Endodermal cell (in vitro differentiated cells): Measurements from ENCODE around the gene LTF. TPM values are rescaled to one million over a fixed set of nuclear protein-coding genes. Genes with fewer than 3 reads are reported as not detected.
"Not testable (repeated sequence)": the region's sequence is repeated elsewhere in the genome, so short reads cannot be mapped to it uniquely, and the experiment has no call there.

Experiments used
- DNase-seq: peaks from one replicate; pipeline ENCODE4 v3.0.0-alpha.2; 2017
- H3K27ac ChIP-seq: 2 replicates; pipeline ENCODE4 v1.5.1; 2013; ENCODE audit warnings: mild to moderate bottlenecking, low read depth, low read length, moderate library complexity
- H3K27me3 ChIP-seq: 2 replicates; pipeline ENCODE4 v1.6.1; 2013; ENCODE audit warnings: mild to moderate bottlenecking, low read length, moderate library complexity; ENCODE audit not compliant: insufficient read depth, control insufficient read depth, poor library complexity, severe bottlenecking
- H3K36me3 ChIP-seq: 2 replicates; pipeline ENCODE4 v1.7.0; 2013; ENCODE audit warnings: mild to moderate bottlenecking, low read length, moderate library complexity; ENCODE audit not compliant: control insufficient read depth, insufficient read depth
- H3K4me1 ChIP-seq: one replicate; pipeline ENCODE4 v1.7.0; 2013; ENCODE audit warnings: low read length; ENCODE audit not compliant: control insufficient read depth, insufficient read depth
- H3K4me3 ChIP-seq: 2 replicates; pipeline ENCODE4 v1.5.1; 2013; ENCODE audit warnings: mild to moderate bottlenecking, low read length, moderate library complexity
- H3K9ac ChIP-seq: 2 replicates; pipeline ENCODE4 v1.6.1; 2013; ENCODE audit warnings: mild to moderate bottlenecking, low read length, moderate library complexity; ENCODE audit not compliant: poor library complexity, severe bottlenecking; ENCODE audit errors: extremely low read depth
- H3K9me3 ChIP-seq: 2 replicates; pipeline ENCODE4 v1.6.1; 2013; ENCODE audit warnings: mild to moderate bottlenecking, low read length, moderate library complexity; ENCODE audit not compliant: control insufficient read depth
- H3K27ac Mint-ChIP-seq: 2 replicates; pipeline ENCODE4 v1.8.0; 2020; ENCODE audit warnings: mixed read lengths
- H3K27me3 Mint-ChIP-seq: 2 replicates; pipeline ENCODE4 v1.8.0; 2021; ENCODE audit warnings: mild to moderate bottlenecking, mixed read lengths; ENCODE audit not compliant: insufficient read depth
- H3K36me3 Mint-ChIP-seq: 2 replicates; pipeline ENCODE4 v1.8.0; 2020; ENCODE audit warnings: low read depth, mixed read lengths
- H3K4me1 Mint-ChIP-seq: 2 replicates; pipeline ENCODE4 v1.8.0; 2020; ENCODE audit warnings: mixed read lengths
- H3K4me3 Mint-ChIP-seq: 2 replicates; pipeline ENCODE4 v1.8.0; 2020; ENCODE audit warnings: mild to moderate bottlenecking, moderate library complexity, mixed read lengths
- H3K9me3 Mint-ChIP-seq: 2 replicates; pipeline ENCODE4 v1.8.0; 2020; ENCODE audit warnings: mild to moderate bottlenecking, mixed read lengths
- WGBS, 2 experiments: methylation state at CpG; one replicate each; pipeline versions ENCODE4 v1.1.5 to v1.1.7; 2013; ENCODE audit warnings: missing lambda C conversion rate in 2 of 2, mixed read lengths in 1 of 2; ENCODE audit not compliant: insufficient coverage in 1 of 2, insufficient read length in 1 of 2; 5-methylcytosine and 5-hydroxymethylcytosine counted together
- total RNA-seq, 2 donors: library from RNA; stranded (reverse); fragmentation: NEBNext Ultra II Directional in 1 of 2; extraction: Animal tissue kit (Norgen Biotek cat#: 25700) in 1 of 2; gene quantifications; 2 replicates in 1 of 2; 3 replicates in 1 of 2; pipeline ENCODE4 v1.2.1, GENCODE V29; 2021
- TF ChIP-seq, protein P1 (sequence below): fragments of 200-600 bp; sonication (generic); conservative IDR thresholded peaks from 2 replicates; pipeline ENCODE4 v1.5.0; 2021; ENCODE audit warnings: antibody characterized with exemption, mild to moderate bottlenecking

Gene LTF
- total RNA-seq, 2 donors from 2014 or later: 0.24 to 0.31 TPM

DNA sequence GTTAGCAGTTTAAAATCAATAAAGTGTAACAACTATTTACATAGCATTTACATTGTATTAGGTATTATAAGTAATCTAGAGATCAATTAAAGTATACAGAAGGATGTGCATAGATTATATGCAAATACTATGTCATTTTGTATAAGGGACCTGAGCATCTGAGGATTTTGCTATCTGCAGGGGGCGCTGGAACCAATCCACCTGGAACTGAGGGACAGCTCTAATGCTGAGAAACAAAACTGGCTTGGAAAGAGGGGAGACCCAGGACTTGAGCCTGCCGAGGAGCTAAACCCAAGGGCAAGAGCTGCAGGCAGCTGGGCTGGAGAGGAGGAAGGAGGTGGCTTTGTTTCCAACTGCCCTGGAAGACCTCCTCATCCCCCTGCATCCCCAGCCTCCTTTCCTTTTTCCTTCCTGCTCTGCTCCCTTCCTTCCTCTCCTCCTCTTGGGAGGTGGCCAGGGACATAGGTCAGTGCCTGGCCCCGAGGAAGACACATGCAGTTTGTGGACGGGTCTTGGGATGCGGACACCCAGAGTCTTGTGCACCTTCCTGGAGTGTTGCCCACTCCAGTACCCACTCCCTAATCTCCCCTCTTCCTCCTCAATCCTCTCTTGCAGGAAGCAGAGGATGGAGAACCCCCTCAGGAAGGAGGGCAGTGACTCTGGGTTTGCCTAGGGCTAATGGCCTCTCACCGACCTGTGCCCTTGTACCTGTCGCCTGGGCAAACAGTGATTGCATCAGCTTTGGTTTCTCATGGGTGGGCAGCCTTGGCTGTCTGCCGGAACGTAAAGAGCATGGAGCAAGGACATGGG lies 32.2 kb upstream of the LTF start:
- Histone ChIP-seq H3K36me3 (no peaks in the 10 kb centered on the region), H3K9me3 (no peaks in the 10 kb centered on the region), H3K4me1 (no peaks in the 10 kb centered on the region), H3K27me3 (no peaks in the 10 kb centered on the region), H3K9ac (no peak overlapping the region), H3K4me3 (no peak overlapping the region), H3K27ac (no peak overlapping the region)
- Mint-ChIP-seq H3K4me1 (peaks cover 11% of the 10 kb centered on the region), H3K4me3 (no peak overlapping the region), H3K9me3 (peaks cover 16% of the 10 kb centered on the region), H3K36me3 (peaks cover 4% of the 10 kb centered on the region), H3K27me3 (peaks cover 3% of the 10 kb centered on the region), H3K27ac (no peak overlapping the region)
- TF ChIP-seq, protein P1, sequence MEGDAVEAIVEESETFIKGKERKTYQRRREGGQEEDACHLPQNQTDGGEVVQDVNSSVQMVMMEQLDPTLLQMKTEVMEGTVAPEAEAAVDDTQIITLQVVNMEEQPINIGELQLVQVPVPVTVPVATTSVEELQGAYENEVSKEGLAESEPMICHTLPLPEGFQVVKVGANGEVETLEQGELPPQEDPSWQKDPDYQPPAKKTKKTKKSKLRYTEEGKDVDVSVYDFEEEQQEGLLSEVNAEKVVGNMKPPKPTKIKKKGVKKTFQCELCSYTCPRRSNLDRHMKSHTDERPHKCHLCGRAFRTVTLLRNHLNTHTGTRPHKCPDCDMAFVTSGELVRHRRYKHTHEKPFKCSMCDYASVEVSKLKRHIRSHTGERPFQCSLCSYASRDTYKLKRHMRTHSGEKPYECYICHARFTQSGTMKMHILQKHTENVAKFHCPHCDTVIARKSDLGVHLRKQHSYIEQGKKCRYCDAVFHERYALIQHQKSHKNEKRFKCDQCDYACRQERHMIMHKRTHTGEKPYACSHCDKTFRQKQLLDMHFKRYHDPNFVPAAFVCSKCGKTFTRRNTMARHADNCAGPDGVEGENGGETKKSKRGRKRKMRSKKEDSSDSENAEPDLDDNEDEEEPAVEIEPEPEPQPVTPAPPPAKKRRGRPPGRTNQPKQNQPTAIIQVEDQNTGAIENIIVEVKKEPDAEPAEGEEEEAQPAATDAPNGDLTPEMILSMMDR: peak; percentile 84
- peak; percentile 82 for DNase-seq
- 82 to 89% methylated on average over 6 to 9 of the region's 9 CpGs for whole genome bisulfite sequencing, 2 experiments

DNA sequence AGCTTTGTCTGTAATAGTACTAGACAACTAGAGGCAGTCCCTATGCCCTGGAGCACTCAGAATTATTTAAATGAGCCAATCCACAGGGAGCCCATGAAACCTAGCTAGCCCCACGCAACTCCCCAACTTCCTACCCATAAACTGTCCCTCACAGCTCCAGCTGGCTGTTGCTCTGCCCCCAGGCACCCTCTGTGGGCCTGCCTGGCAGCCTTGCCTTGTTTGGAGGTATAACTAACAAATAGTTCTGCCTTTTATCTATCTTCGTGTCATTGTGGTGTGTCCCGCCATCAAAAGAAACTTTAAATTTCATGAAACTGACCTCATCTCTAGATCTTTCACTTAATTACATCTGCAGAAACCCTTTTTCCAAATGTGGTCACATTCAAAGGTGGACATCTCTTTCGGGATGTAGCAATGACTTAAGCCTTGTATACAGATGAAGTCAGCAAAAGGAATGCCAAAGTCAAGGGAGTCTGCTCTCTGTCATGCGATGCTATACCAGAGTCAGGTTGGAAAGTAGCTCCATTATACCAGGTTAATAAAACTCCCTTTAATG lies 31.3 kb upstream of the LTF start:
- TF ChIP-seq, protein P1: no peak
- H3K36me3 Mint-ChIP-seq: peaks cover 4% of the 10 kb centered on the region
- Histone ChIP-seq H3K27ac (no peak overlapping the region), H3K4me3 (no peak overlapping the region), H3K9ac (no peak overlapping the region), H3K9me3 (no peaks in the 10 kb centered on the region), H3K36me3 (no peaks in the 10 kb centered on the region), H3K4me1 (no peaks in the 10 kb centered on the region), H3K27me3 (no peaks in the 10 kb centered on the region)
- no peak overlapping the region for H3K4me3 Mint-ChIP-seq
- H3K27me3 Mint-ChIP-seq: peaks cover 3% of the 10 kb centered on the region
- DNase-seq: no peak
- H3K4me1 Mint-ChIP-seq: peaks cover 9% of the 10 kb centered on the region
- H3K9me3 Mint-ChIP-seq: peaks cover 16% of the 10 kb centered on the region
- H3K27ac Mint-ChIP-seq: no peak overlapping the region
- 91 to 98% methylated on average over 5 of the region's 5 CpGs for WGBS, 2 experiments

DNA sequence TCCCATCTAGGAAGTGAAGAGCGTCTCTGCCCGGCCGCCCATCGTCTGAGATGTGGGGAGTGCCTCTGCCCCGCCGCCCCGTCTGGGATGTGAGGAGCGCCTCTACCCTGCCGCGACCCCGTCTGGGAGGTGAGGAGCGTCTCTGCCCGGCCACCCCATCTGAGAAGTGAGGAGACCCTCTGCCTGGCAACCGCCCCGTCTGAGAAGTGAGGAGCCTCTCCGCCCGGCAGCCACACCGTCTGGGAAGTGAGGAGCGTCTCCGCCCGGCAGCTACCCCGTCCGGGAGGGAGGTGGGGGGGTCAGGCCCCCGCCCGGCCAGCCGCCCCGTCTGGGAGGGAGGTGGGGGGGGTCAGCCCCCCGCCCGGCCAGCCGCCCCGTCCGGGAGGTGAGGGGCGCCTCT lies 29.8 kb upstream of the LTF start:
- H3K9me3 ChIP-seq, DNase-seq, H3K36me3 Mint-ChIP-seq, H3K36me3 ChIP-seq, H3K4me3 ChIP-seq, H3K4me1 ChIP-seq, H3K27me3 Mint-ChIP-seq, H3K27ac ChIP-seq, H3K4me3 Mint-ChIP-seq, H3K27ac Mint-ChIP-seq, H3K9ac ChIP-seq, H3K27me3 ChIP-seq: not testable (repeated sequence)
- peaks cover 16% of the 10 kb centered on the region for H3K9me3 Mint-ChIP-seq
- peaks cover 12% of the 10 kb centered on the region for H3K4me1 Mint-ChIP-seq
- WGBS, 2 experiments: 95% methylated on average over 26 of the region's 33 CpGs; no CpG with 5 or more reads in 1 of the 2 experiments
